ENCODE results near the gene BPNT1. TPM values are rescaled to one million over a fixed set of nuclear protein-coding genes. Genes with fewer than 3 reads are reported as not detected.

The BPNT1 gene
- total RNA-seq (10 to 100 TPM; 12.9 to 18.2 (median 15.0) TPM), polyA plus RNA-seq (10 to 100 TPM; 16.5 to 34.0 TPM)
- long read RNA-seq, donor 1, transcript BPNT1-201 (9 exons, 2,465 nt), result major isoform, 10 of 16 reads
- long read RNA-seq, donor 1, partial matches to known transcripts, result 0 of 16 reads
- long read RNA-seq, donor 1, other reads (novel, unspliced or antisense), result 6 of 16 reads
- long read RNA-seq, donor 2, partial matches to known transcripts, result 5 of 7 reads
- long read RNA-seq, donor 2, other reads (novel, unspliced or antisense), result 0 of 7 reads
- long read RNA-seq, donor 3, partial matches to known transcripts, result 2 of 5 reads
- long read RNA-seq, donor 3, other reads (novel, unspliced or antisense), result 1 of 5 reads

GRCh38 chr1:220089650-220090556, at the start of gene BPNT1:
Gene BPNT1, minus strand, starts transcription at chr1:220089788. Its CDS starts 9,942 bp downstream, at chr1:220079846.
- 4 to 9% (median 6%) methylated on average over 35 of the region's 35 CpGs for WGBS, 3 donors
- Histone ChIP-seq H3K27ac (no peak within 1 kb of the TSS), H3K9me3 (no peaks in the 10 kb centered on the region), H3K4me3 (peak within 1 kb of the TSS; percentile 51), H3K27me3 (no peaks in the 10 kb centered on the region), H3K4me1 (ENCODE audit: insufficient read depth) (peaks cover 7% of the 10 kb centered on the region), H3K36me3 (no peaks in the 10 kb centered on the region)
- TF ChIP-seq POLR2A (IDR thresholded peaks at IDR 0.05), result peak; percentile 62
- TF ChIP-seq EP300 (IDR thresholded peaks at IDR 0.05), result no peak
- TF ChIP-seq, protein P1, sequence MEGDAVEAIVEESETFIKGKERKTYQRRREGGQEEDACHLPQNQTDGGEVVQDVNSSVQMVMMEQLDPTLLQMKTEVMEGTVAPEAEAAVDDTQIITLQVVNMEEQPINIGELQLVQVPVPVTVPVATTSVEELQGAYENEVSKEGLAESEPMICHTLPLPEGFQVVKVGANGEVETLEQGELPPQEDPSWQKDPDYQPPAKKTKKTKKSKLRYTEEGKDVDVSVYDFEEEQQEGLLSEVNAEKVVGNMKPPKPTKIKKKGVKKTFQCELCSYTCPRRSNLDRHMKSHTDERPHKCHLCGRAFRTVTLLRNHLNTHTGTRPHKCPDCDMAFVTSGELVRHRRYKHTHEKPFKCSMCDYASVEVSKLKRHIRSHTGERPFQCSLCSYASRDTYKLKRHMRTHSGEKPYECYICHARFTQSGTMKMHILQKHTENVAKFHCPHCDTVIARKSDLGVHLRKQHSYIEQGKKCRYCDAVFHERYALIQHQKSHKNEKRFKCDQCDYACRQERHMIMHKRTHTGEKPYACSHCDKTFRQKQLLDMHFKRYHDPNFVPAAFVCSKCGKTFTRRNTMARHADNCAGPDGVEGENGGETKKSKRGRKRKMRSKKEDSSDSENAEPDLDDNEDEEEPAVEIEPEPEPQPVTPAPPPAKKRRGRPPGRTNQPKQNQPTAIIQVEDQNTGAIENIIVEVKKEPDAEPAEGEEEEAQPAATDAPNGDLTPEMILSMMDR (IDR thresholded peaks at IDR 0.05), result no peak
- DNase-seq, result peak; percentile 92 to 95 (median 94)
- intact Hi-C loops (cut with DNase I), result no loop called here

GRCh38 chr1:220137019-220137786, 47.6 kb upstream of the BPNT1 start:
- H3K4me1 ChIP-seq (ENCODE audit: insufficient read depth), result no peaks in the 10 kb centered on the region
- no peaks in the 10 kb centered on the region for H3K27me3 ChIP-seq
- no peaks in the 10 kb centered on the region for H3K9me3 ChIP-seq
- DNase-seq, result no peak
- 69 to 80% (median 69%) methylated on average over 9 of the region's 9 CpGs for WGBS, 3 donors
- TF ChIP-seq, protein P1 (IDR thresholded peaks at IDR 0.05), result no peak
- TF ChIP-seq EP300 (IDR thresholded peaks at IDR 0.05) (no peak), POLR2A (IDR thresholded peaks at IDR 0.05) (no peak)
- no peak overlapping the region for H3K4me3 ChIP-seq
- no peaks in the 10 kb centered on the region for H3K36me3 ChIP-seq
- intact Hi-C loops (cut with DNase I), result no loop called here
- no peak overlapping the region for H3K27ac ChIP-seq

- DNase-seq, result no peak
- no peaks in the 10 kb centered on the region for H3K27me3 ChIP-seq
- no peaks in the 10 kb centered on the region for H3K36me3 ChIP-seq
- intact Hi-C loops (cut with DNase I), result no loop called here
- 92 to 98% (median 96%) methylated on average over 2 of the region's 2 CpGs for WGBS, 3 donors
- no peaks in the 10 kb centered on the region for H3K4me1 ChIP-seq (ENCODE audit: insufficient read depth)
- H3K27ac ChIP-seq, result no peak overlapping the region
- H3K9me3 ChIP-seq, result no peaks in the 10 kb centered on the region
- TF ChIP-seq EP300 (IDR thresholded peaks at IDR 0.05) (no peak), POLR2A (IDR thresholded peaks at IDR 0.05) (no peak)
- TF ChIP-seq, protein P1 (IDR thresholded peaks at IDR 0.05), result no peak
- H3K4me3 ChIP-seq, result no peak overlapping the region
These were observed 46.2 kb upstream of the BPNT1 start for GRCh38 chr1:220135755-220136154.
